ENCODE measurements around the gene UQCR11. TPM values are rescaled to one million over a fixed set of nuclear protein-coding genes. Genes with fewer than 3 reads are reported as not detected.

Gene UQCR11
- total and polyA plus RNA-seq, 2 donors (not counting 3 experiments of a cell fraction or from before 2014, with no cell fraction given) = 165 to 210 TPM

DNA sequence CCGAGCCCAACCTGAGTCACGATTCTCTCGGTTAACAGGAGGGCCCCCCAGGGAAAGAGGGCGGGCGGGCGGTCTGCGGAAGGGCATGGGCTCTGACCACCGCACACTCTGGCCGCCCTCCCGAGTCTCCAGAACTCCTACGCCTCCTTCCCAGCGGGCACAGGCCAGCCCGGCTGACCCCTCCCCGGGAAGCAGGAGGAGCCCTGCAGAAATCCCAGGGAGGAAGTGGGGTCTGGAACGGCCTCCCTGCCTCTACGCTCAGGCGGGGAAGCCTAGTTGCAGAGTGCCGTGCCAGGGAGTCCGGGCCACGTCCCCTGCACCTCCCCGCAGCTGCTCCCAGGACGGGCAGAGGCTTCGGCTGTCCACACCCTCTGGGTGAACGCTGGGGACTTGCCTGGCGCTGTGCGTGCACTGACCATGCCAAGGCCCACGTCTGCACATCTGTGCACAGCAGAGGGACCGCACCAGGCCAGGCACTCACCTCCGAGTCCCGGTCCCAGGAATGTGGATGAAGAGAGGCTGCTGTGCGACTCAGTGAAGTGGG lies 26.4 kb upstream of the UQCR11 start:
- H3K36me3 ChIP-seq (ENCODE audit: control insufficient read depth in 2 of 2, extremely low read depth in 1 of 2, insufficient read depth in 2 of 2, low read length in 2 of 2) = peaks cover 4 to 34% of the 10 kb centered on the region in 2 experiments
- H2AFZ ChIP-seq (ENCODE audit: low read depth, low read length) = no peak overlapping the region
- no peaks in the 10 kb centered on the region for H4K20me1 ChIP-seq (replicated peaks; ENCODE audit: control insufficient read depth, extremely low read depth, insufficient read depth, low read length)
- H3K9me3 ChIP-seq (replicated peaks; ENCODE audit: control insufficient read depth, insufficient read depth, low read length) = no peaks in the 10 kb centered on the region
- POLR2A ChIA-PET = interaction anchor here (0.6 kb wide), 1 partner anchor 61 kb away, joined by 7 read pairs; no protein-coding TSS in a partner anchor
- dilution Hi-C loops (cut with MboI; ENCODE audit: extremely low pct_ligation_motif_present, low sequenced_read_pairs) = no loop called here
- H3K9ac ChIP-seq (replicated peaks; ENCODE audit: extremely low read depth, insufficient read depth, low read length) = no peak overlapping the region
- TF ChIP-seq FOS (IDR thresholded peaks at IDR 0.05; ENCODE audit: borderline replicate concordance, insufficient read depth, low read length) = no peak
- no peak for TF ChIP-seq POLR2AphosphoS5 (IDR thresholded peaks at IDR 0.05; ENCODE audit: insufficient read depth, low read depth, low read length)
- TF ChIP-seq, protein P1, sequence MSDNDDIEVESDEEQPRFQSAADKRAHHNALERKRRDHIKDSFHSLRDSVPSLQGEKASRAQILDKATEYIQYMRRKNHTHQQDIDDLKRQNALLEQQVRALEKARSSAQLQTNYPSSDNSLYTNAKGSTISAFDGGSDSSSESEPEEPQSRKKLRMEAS (IDR thresholded peaks at IDR 0.05; ENCODE audit: insufficient read depth, insufficient read length) = no peak
- no peak for TF ChIP-seq GATA2 (IDR thresholded peaks at IDR 0.05; ENCODE audit: insufficient read depth, insufficient read length, low read depth, low read length)
- TF ChIP-seq MYC (IDR thresholded peaks at IDR 0.05; ENCODE audit: low read depth, low read length) = no peak
- intact Hi-C loops (cut with micrococcal nuclease) = no loop called here
- H3K79me2 ChIP-seq (ENCODE audit: control insufficient read depth, insufficient read depth, low read length) = peaks cover 10% of the 10 kb centered on the region
- FAIRE-seq (no peak), DNase-seq (ENCODE audit: low read depth, low spot score) (no peak)
- no peak overlapping the region for H3K4me2 ChIP-seq (ENCODE audit: insufficient read depth, low read length)
- H3K4me1 ChIP-seq (ENCODE audit: control insufficient read depth, extremely low read depth, insufficient read depth, low read length) = no peaks in the 10 kb centered on the region
- no peak overlapping the region for H3K27ac ChIP-seq (ENCODE audit: insufficient read depth, low read depth, low read length)
- no TSS peak for BruUV-seq (replicated peaks)
- no peaks in the 10 kb centered on the region for H3K27me3 ChIP-seq (ENCODE audit: control insufficient read depth in 2 of 2, insufficient read depth in 2 of 2, low read length in 2 of 2)
- no peak overlapping the region for H3K4me3 ChIP-seq (replicated peaks in 1 of 3; ENCODE audit: insufficient read depth in 1 of 3, low read depth in 1 of 3, low read length in 3 of 3)
- H3K9me1 ChIP-seq (replicated peaks; ENCODE audit: control insufficient read depth, extremely low read depth, insufficient read depth, low read length) = no peaks in the 10 kb centered on the region
- CTCF ChIA-PET = no interaction called here

DNA sequence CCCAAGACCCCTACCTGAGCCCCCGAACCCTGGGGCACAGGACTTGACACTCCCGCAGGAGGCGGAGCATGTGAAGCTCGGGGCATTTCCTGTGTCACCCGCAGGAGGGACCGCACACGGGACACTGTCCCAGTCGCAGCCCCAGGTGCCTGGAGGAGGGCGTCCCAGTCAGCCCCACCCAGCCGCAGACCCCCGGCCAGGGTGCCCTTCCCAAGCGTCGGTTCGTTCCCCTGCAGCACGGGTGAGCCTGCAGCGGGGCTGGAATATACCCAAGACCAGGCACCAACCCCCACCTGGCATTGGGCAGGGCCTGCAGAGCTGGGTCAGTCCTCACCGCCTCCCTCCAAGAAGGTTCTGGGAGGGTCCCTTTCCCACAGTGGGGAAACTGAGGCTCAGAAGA lies 25.5 kb upstream of the UQCR11 start:
- DNase-seq (ENCODE audit: low read depth, low spot score) (no peak), FAIRE-seq (no peak)
- intact Hi-C loops (cut with micrococcal nuclease) (no loop called here), dilution Hi-C loops (cut with MboI; ENCODE audit: extremely low pct_ligation_motif_present, low sequenced_read_pairs) (no loop called here)
- H3K9me3 ChIP-seq (replicated peaks; ENCODE audit: control insufficient read depth, insufficient read depth, low read length) = no peaks in the 10 kb centered on the region
- H4K20me1 ChIP-seq (replicated peaks; ENCODE audit: control insufficient read depth, extremely low read depth, insufficient read depth, low read length) = no peaks in the 10 kb centered on the region
- no peak overlapping the region for H3K4me3 ChIP-seq (replicated peaks in 1 of 3; ENCODE audit: insufficient read depth in 1 of 3, low read depth in 1 of 3, low read length in 3 of 3)
- no TSS peak for BruUV-seq (replicated peaks)
- H2AFZ ChIP-seq (ENCODE audit: low read depth, low read length) = no peak overlapping the region
- POLR2A ChIA-PET = no interaction called here
- H3K9me1 ChIP-seq (replicated peaks; ENCODE audit: control insufficient read depth, extremely low read depth, insufficient read depth, low read length) = no peaks in the 10 kb centered on the region
- H3K27ac ChIP-seq (ENCODE audit: insufficient read depth, low read depth, low read length) = no peak overlapping the region
- peaks cover 9% of the 10 kb centered on the region for H3K79me2 ChIP-seq (ENCODE audit: control insufficient read depth, insufficient read depth, low read length)
- H3K4me2 ChIP-seq (ENCODE audit: insufficient read depth, low read length) = no peak overlapping the region
- TF ChIP-seq FOS (IDR thresholded peaks at IDR 0.05; ENCODE audit: borderline replicate concordance, insufficient read depth, low read length) (no peak), GATA2 (IDR thresholded peaks at IDR 0.05; ENCODE audit: insufficient read depth, insufficient read length, low read depth, low read length) (no peak), POLR2A (IDR thresholded peaks at IDR 0.05; ENCODE audit: low read depth, low read length) (no peak), JUN (IDR thresholded peaks at IDR 0.05; ENCODE audit: borderline replicate concordance, insufficient read depth, insufficient read length, low read depth) (no peak), EZH2 (IDR thresholded peaks at IDR 0.05; ENCODE audit: borderline replicate concordance, low read depth, low read length, severe bottlenecking) (no peak)
- TF ChIP-seq, protein P1 (IDR thresholded peaks at IDR 0.05; ENCODE audit: insufficient read depth, insufficient read length) = no peak
- no peaks in the 10 kb centered on the region for H3K4me1 ChIP-seq (ENCODE audit: control insufficient read depth, extremely low read depth, insufficient read depth, low read length)
- peaks cover 4 to 39% of the 10 kb centered on the region in 2 experiments for H3K36me3 ChIP-seq (ENCODE audit: control insufficient read depth in 2 of 2, extremely low read depth in 1 of 2, insufficient read depth in 2 of 2, low read length in 2 of 2)
- H3K27me3 ChIP-seq (ENCODE audit: control insufficient read depth in 2 of 2, insufficient read depth in 2 of 2, low read length in 2 of 2) = no peaks in the 10 kb centered on the region
- CTCF ChIA-PET = no interaction called here
- H3K9ac ChIP-seq (replicated peaks; ENCODE audit: extremely low read depth, insufficient read depth, low read length) = no peak overlapping the region
